GM12878 (cell line): ENCODE data around the gene PLA2G5. TPM values are rescaled to one million over a fixed set of nuclear protein-coding genes. Genes with fewer than 3 reads are reported as not detected.
A peak's percentile ranks its signal among the peaks of the same experiment; 100 is the strongest.

ENCODE experiments used
- ATAC-seq: fragments of 200-7000 bp; cut with Tn5 transposase; 3 replicates; pipeline ENCODE4 v1.9.1; 2020; ENCODE audit warnings: mild to moderate bottlenecking, moderate library complexity
- BruUV-seq: library from RNA; stranded (reverse); fragments of 400-500 nt; replicated peaks from 2 replicates; lab custom pipeline; 2021; lab: Mats Ljungman, UMichigan
- CTCF ChIA-PET: fragments of 300-600 bp; sonication (Branson Sonifier 250); formaldehyde crosslinking; extraction: SDS; loops from one replicate; lab custom pipeline; 2021; ENCODE audit warnings: inconsistent platforms; lab: Yijun Ruan, JAX
- POLR2A ChIA-PET: fragments of 350-600 bp; formaldehyde crosslinking; extraction: SDS; loops from one replicate; lab custom pipeline; 2021; ENCODE audit warnings: inconsistent platforms; lab: Charles Lee
- RAD21 ChIA-PET: fragments of 300-600 bp; sonication (Branson Sonifier 250); formaldehyde crosslinking; loops from one replicate; lab custom pipeline; 2023; ENCODE audit warnings: antibody characterized with exemption; ENCODE audit not compliant: unreplicated experiment; lab: Charles Lee
- SMC1A ChIA-PET: fragments of 300-600 bp; sonication (Branson Sonifier 250); formaldehyde crosslinking; loops from one replicate; lab custom pipeline; 2023; ENCODE audit not compliant: unreplicated experiment, uncharacterized antibody; lab: Charles Lee
- DNase-seq: peaks from one replicate; pipeline ENCODE4 v3.0.0-alpha.2; 2011; ENCODE audit warnings: low read depth, low spot score
- FAIRE-seq: peaks from 3 replicates; lab custom pipeline; 2011; peaks lifted over from hg19 to GRCh38; lab: Jason Lieb, UNC
- H2AFZ ChIP-seq: 2 replicates; pipeline ENCODE4 v1.6.0; 2011; ENCODE audit warnings: low read depth, low read length, control low read depth; ENCODE audit not compliant: control insufficient read depth
- H3K27ac ChIP-seq: 2 replicates; pipeline ENCODE4 v1.5.1; 2011; ENCODE audit warnings: control low read depth; ENCODE audit not compliant: control insufficient read depth, insufficient read depth
- H3K27me3 ChIP-seq, 2 experiments: replicated peaks in 1 of 2; 2 replicates each; pipeline versions ENCODE4 v1.6.0 to v1.6.1; 2011; ENCODE audit warnings: low read length in 1 of 2; ENCODE audit not compliant: control insufficient read depth in 2 of 2, insufficient read depth in 2 of 2
- H3K36me3 ChIP-seq, 2 experiments: 2 replicates each; pipeline ENCODE4 v1.5.1; 2011; ENCODE audit warnings: low read length in 1 of 2; ENCODE audit not compliant: control insufficient read depth in 2 of 2, insufficient read depth in 2 of 2
- H3K4me1 ChIP-seq: 2 replicates; pipeline ENCODE4 v1.6.1; 2011; ENCODE audit warnings: mild to moderate bottlenecking, low read length, moderate library complexity, mixed read lengths; ENCODE audit not compliant: control insufficient read depth, insufficient read depth
- H3K4me2 ChIP-seq: 2 replicates; pipeline ENCODE4 v1.6.0; 2011; ENCODE audit warnings: control low read depth; ENCODE audit not compliant: control insufficient read depth, insufficient read depth
- H3K4me3 ChIP-seq: fragments of 200-600 bp; sonication (generic); 2 replicates; pipeline ENCODE4 v1.5.1; 2016
- H3K79me2 ChIP-seq: 2 replicates; pipeline ENCODE4 v1.6.0; 2011; ENCODE audit warnings: low read length; ENCODE audit not compliant: control insufficient read depth, insufficient read depth
- H3K9ac ChIP-seq: 2 replicates; pipeline ENCODE4 v1.8.0; 2011; ENCODE audit warnings: low read length, control low read depth, mixed read lengths; ENCODE audit not compliant: control insufficient read depth, insufficient read depth
- H3K9me3 ChIP-seq: replicated peaks from 3 replicates; pipeline ENCODE4 v1.5.1; 2011; ENCODE audit warnings: mild to moderate bottlenecking, low read length; ENCODE audit not compliant: control insufficient read depth, insufficient read depth
- H4K20me1 ChIP-seq: 2 replicates; pipeline ENCODE4 v1.6.0; 2011; ENCODE audit not compliant: control insufficient read depth, insufficient read depth
- EED ChIP-seq: sonication (generic); IDR thresholded peaks from 2 replicates; pipeline ENCODE4 v1.6.1; 2016; ENCODE audit warnings: antibody characterized with exemption, low read depth
- ELK1 ChIP-seq: IDR thresholded peaks from 2 replicates; pipeline ENCODE4 v1.6.1; 2012; ENCODE audit warnings: low read depth, low read length, improper control_type of control experiment
- IKZF2 ChIP-seq, 2 experiments: fragments of 450-650 bp; IDR thresholded peaks; 2 replicates each; pipeline ENCODE4 v1.6.1; 2017; ENCODE audit warnings: mild to moderate bottlenecking in 2 of 2, moderate library complexity in 2 of 2
- JUND ChIP-seq: IDR thresholded peaks from 2 replicates; pipeline ENCODE4 v1.6.1; 2012; ENCODE audit warnings: low read depth, mild to moderate bottlenecking, low read length, improper control_type of control experiment, moderate library complexity
- KDM1A ChIP-seq: fragments of 200-600 bp; sonication (generic); IDR thresholded peaks from 2 replicates; pipeline ENCODE4 v1.6.1; 2016; ENCODE audit warnings: borderline replicate concordance
- NR2F1 ChIP-seq: fragments of 450-650 bp; conservative IDR thresholded peaks from 2 replicates; pipeline ENCODE4 v1.6.1; 2017; ENCODE audit warnings: mild to moderate bottlenecking
- TCF7 ChIP-seq: IDR thresholded peaks from 2 replicates; pipeline ENCODE4 v1.6.1; 2014; ENCODE audit warnings: antibody characterized with exemption, borderline replicate concordance
- WGBS: methylation state at CpG from one replicate; pipeline ENCODE4 v1.1.6; 2016; ENCODE audit warnings: low lambda C conversion rate; ENCODE audit not compliant: insufficient replicate concordance, insufficient coverage; ENCODE audit errors: missing lambda C conversion rate; 5-methylcytosine and 5-hydroxymethylcytosine counted together
- in situ Hi-C: fragments of 300-500 bp; cut with MboI; formaldehyde crosslinking; loops from 9 replicates; pipeline ENCODE4 v1.14.3; 2018; ENCODE audit warnings: mixed read lengths
- intact Hi-C: fragments of 100-400 bp; cut with micrococcal nuclease; formaldehyde crosslinking; loops from one replicate; pipeline ENCODE4 v1.14.2; 2022; ENCODE audit not compliant: unreplicated experiment
- polyA plus RNA-seq, 11 experiments: library from polyadenylated mRNA; depleted of rRNA in 4 of 11; unstranded in 6 of 11; stranded (reverse) in 5 of 11; fragments of >200 nt; fragmentation: Nextera tagmentation in 4 of 11; fragmentation: Illumina TruSeq in 1 of 11; extraction: Ambion mirVana in 4 of 11; extraction: Trizol in 1 of 11; gene quantifications; 1 replicate in 1 of 11; 2 replicates in 10 of 11; pipeline versions ENCODE4 v1.2.1 to v1.2.3, GENCODE V29; 2011 to 2016; ENCODE audit warnings: inconsistent platforms in 2 of 11, missing spikeins in 2 of 11, low read depth in 1 of 11
- total RNA-seq, 4 experiments: library from RNA; depleted of rRNA in 3 of 4; stranded (reverse); fragments of >200 nt in 3 of 4; fragmentation: Illumina TruSeq in 1 of 4; extraction: Trizol in 1 of 4; gene quantifications; 2 replicates each; pipeline versions ENCODE4 v1.2.1 to v1.2.3, GENCODE V29; 2013 to 2021
- TF ChIP-seq, protein P1 (sequence below): IDR thresholded peaks from 2 replicates; pipeline ENCODE4 v1.6.1; 2012; ENCODE audit warnings: improper control_type of control experiment, low read depth, low read length; ENCODE audit not compliant: insufficient replicate concordance
- TF ChIP-seq, protein P2 (sequence below): fragments of 450-650 bp; IDR thresholded peaks from 2 replicates; pipeline ENCODE4 v1.6.1; 2016; ENCODE audit warnings: mild to moderate bottlenecking, moderate library complexity, borderline replicate concordance
- TF ChIP-seq, protein P3 (sequence below): fragments of 450-650 bp; conservative IDR thresholded peaks from 2 replicates; pipeline ENCODE4 v1.6.1; 2017; ENCODE audit warnings: mild to moderate bottlenecking, moderate library complexity

PLA2G5 gene
- total and polyA plus RNA-seq, 10 of the 15 experiments (the other 5 are each of a cell fraction or from before 2014, with no cell fraction given) = 0.10 to 0.19 (median 0.17) TPM; not detected in 7

- Histone ChIP-seq H3K4me3 (peak overlapping the region; percentile 21; the same call in 1 of the 2 replicates), H3K4me1 (peaks cover 45% of the 10 kb centered on the region), H3K4me2 (peak overlapping the region; percentile 73), H3K27ac (peak overlapping the region; percentile 56), H3K9me3 (no peaks in the 10 kb centered on the region), H3K27me3 (no peaks in the 10 kb centered on the region), H3K36me3 (no peaks in the 10 kb centered on the region), H4K20me1 (no peaks in the 10 kb centered on the region), H2AFZ (peak overlapping the region; percentile 50), H3K9ac (peak overlapping the region; percentile 1; the same call in 1 of the 2 replicates), H3K79me2 (no peaks in the 10 kb centered on the region)
- ChIA-PET POLR2A (interaction anchor here (1.1 to 1.8 kb wide), 2 partner anchors 11 to 23 kb away, joined by 3 to 6 read pairs; no protein-coding TSS in a partner anchor), CTCF (interaction anchor here (0.7 to 3.7 kb wide), 7 partner anchors 9 to 268 kb away, joined by 3 to 17 read pairs (median 3); no protein-coding TSS in a partner anchor), RAD21 (interaction anchor here (0.7 to 2.5 kb wide), 5 partner anchors 10 to 70 kb away, joined by 3 to 11 read pairs (median 3); no protein-coding TSS in a partner anchor), SMC1A (interaction anchor here (0.6 to 4.1 kb wide), 10 partner anchors 11 to 107 kb away, joined by 3 to 27 read pairs (median 3); no protein-coding TSS in a partner anchor)
- intact Hi-C loops = loop anchor here (5.0 kb wide), 1 partner anchor 164 kb away; no protein-coding TSS in a partner anchor
- in situ Hi-C loops = no loop called here
- DNase-seq (no peak), FAIRE-seq (no peak), ATAC-seq (peak; percentile 2; the same call in 1 of the 3 replicates)
- 24% methylated on average over 8 of the region's 8 CpGs for WGBS
- BruUV-seq = no TSS peak
- TF ChIP-seq TCF7 (no peak), JUND (no peak), KDM1A (no peak), IKZF2 (IDR thresholded peaks at IDR 0.05) (no peak), NR2F1 (peak; percentile 56; the same call in 1 of the 2 replicates), EED (no peak), ELK1 (no peak)
- TF ChIP-seq, protein P1, sequence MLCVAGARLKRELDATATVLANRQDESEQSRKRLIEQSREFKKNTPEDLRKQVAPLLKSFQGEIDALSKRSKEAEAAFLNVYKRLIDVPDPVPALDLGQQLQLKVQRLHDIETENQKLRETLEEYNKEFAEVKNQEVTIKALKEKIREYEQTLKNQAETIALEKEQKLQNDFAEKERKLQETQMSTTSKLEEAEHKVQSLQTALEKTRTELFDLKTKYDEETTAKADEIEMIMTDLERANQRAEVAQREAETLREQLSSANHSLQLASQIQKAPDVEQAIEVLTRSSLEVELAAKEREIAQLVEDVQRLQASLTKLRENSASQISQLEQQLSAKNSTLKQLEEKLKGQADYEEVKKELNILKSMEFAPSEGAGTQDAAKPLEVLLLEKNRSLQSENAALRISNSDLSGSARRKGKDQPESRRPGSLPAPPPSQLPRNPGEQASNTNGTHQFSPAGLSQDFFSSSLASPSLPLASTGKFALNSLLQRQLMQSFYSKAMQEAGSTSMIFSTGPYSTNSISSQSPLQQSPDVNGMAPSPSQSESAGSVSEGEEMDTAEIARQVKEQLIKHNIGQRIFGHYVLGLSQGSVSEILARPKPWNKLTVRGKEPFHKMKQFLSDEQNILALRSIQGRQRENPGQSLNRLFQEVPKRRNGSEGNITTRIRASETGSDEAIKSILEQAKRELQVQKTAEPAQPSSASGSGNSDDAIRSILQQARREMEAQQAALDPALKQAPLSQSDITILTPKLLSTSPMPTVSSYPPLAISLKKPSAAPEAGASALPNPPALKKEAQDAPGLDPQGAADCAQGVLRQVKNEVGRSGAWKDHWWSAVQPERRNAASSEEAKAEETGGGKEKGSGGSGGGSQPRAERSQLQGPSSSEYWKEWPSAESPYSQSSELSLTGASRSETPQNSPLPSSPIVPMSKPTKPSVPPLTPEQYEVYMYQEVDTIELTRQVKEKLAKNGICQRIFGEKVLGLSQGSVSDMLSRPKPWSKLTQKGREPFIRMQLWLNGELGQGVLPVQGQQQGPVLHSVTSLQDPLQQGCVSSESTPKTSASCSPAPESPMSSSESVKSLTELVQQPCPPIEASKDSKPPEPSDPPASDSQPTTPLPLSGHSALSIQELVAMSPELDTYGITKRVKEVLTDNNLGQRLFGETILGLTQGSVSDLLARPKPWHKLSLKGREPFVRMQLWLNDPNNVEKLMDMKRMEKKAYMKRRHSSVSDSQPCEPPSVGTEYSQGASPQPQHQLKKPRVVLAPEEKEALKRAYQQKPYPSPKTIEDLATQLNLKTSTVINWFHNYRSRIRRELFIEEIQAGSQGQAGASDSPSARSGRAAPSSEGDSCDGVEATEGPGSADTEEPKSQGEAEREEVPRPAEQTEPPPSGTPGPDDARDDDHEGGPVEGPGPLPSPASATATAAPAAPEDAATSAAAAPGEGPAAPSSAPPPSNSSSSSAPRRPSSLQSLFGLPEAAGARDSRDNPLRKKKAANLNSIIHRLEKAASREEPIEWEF = no peak
- TF ChIP-seq, protein P2, sequence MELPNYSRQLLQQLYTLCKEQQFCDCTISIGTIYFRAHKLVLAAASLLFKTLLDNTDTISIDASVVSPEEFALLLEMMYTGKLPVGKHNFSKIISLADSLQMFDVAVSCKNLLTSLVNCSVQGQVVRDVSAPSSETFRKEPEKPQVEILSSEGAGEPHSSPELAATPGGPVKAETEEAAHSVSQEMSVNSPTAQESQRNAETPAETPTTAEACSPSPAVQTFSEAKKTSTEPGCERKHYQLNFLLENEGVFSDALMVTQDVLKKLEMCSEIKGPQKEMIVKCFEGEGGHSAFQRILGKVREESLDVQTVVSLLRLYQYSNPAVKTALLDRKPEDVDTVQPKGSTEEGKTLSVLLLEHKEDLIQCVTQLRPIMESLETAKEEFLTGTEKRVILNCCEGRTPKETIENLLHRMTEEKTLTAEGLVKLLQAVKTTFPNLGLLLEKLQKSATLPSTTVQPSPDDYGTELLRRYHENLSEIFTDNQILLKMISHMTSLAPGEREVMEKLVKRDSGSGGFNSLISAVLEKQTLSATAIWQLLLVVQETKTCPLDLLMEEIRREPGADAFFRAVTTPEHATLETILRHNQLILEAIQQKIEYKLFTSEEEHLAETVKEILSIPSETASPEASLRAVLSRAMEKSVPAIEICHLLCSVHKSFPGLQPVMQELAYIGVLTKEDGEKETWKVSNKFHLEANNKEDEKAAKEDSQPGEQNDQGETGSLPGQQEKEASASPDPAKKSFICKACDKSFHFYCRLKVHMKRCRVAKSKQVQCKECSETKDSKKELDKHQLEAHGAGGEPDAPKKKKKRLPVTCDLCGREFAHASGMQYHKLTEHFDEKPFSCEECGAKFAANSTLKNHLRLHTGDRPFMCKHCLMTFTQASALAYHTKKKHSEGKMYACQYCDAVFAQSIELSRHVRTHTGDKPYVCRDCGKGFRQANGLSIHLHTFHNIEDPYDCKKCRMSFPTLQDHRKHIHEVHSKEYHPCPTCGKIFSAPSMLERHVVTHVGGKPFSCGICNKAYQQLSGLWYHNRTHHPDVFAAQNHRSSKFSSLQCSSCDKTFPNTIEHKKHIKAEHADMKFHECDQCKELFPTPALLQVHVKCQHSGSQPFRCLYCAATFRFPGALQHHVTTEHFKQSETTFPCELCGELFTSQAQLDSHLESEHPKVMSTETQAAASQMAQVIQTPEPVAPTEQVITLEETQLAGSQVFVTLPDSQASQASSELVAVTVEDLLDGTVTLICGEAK = no peak
- TF ChIP-seq, protein P3, sequence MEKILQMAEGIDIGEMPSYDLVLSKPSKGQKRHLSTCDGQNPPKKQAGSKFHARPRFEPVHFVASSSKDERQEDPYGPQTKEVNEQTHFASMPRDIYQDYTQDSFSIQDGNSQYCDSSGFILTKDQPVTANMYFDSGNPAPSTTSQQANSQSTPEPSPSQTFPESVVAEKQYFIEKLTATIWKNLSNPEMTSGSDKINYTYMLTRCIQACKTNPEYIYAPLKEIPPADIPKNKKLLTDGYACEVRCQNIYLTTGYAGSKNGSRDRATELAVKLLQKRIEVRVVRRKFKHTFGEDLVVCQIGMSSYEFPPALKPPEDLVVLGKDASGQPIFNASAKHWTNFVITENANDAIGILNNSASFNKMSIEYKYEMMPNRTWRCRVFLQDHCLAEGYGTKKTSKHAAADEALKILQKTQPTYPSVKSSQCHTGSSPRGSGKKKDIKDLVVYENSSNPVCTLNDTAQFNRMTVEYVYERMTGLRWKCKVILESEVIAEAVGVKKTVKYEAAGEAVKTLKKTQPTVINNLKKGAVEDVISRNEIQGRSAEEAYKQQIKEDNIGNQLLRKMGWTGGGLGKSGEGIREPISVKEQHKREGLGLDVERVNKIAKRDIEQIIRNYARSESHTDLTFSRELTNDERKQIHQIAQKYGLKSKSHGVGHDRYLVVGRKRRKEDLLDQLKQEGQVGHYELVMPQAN = no peak
Observed at GRCh38 chr1:20081353-20081810, 11.4 kb downstream of the PLA2G5 start.
